Midbrain (tissue), 1 donor: ENCODE measurements around the gene CEP70.
"Not testable (repeated sequence)": the region's sequence is repeated elsewhere in the genome, so short reads cannot be mapped to it uniquely, and the experiment has no call there.

ENCODE experiments used
- DNase-seq: peaks from one replicate; lab custom pipeline; 2025; lab: John Stamatoyannopoulos, UW

CEP70 gene

DNA sequence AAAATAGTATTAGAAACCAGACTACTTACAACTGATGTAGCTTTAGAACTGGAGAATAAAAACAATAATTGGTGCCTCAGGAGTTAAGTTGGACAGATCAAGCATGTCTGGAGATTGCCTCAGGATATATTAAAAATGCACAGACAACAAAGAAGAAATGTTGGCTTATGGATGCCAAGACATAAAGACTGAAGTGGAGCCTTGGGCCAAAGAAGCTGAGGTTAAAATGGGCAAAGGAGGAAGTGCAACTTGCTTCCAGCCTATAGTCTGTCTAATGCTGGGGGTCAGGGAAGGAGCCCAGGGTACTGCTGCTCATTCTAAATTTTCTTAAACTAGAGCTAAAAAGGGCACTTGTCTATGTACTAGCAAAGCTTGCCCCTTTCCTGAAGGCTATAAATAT, 82.1 kb downstream of the CEP70 start:
- no peak for DNase-seq

DNA sequence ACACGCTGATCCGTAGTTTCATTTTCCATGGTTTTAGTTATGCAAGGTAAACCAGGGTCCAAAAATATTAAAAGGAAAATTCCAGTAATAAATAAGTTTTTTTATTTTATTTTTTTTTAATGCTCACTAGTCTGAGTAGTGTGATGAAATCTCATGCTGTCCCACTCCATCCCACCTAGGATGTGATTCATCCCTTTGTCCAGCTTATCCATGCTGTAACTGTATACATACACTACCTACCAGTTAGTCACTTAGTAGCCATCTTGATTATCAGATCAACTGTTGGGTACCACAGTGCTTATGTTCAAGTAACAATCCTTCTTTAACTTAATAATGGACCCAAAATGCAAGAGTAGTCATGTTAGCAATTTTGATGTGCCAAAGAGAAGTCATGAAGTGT, 84.5 kb downstream of the CEP70 start:
- no peak for DNase-seq

DNA sequence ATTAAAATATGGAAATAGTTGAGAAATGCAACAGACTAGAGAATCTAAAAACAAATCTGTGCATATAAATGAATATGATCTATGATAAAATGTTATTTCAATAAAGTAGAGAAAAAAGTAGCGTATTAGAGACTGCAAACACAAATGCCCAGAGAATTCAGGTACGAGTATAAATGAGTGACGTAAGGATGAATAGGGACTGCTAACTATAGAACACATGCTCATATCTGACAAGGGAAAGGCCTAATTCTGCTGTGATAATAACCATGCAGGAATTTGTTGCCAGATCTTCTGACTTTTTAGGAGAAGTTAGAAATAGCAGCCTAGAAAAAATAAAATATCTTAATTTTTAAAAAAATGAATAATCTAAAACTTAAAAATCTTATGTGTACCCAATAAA, 86.5 kb downstream of the CEP70 start:
- no peak for DNase-seq

DNA sequence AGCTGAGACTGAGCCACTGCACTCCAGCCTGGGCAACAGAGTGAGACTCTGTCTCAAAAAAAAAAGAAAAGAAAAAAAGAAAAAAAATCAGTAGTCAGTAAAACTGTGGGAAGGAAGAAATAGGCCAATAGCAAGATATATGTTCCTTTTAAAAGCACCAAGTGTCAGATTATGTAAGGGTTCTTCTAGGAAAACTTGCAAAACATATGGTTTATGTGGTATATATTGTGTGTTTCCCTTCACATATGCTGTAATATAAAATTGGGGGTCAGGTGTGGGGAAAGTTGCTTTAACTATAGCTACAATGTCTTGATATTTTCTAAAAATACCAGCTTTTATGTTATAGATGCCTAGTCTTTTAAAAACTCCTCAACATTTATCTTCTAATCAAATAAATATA, 95.1 kb downstream of the CEP70 start:
- DNase-seq, result no peak

DNA sequence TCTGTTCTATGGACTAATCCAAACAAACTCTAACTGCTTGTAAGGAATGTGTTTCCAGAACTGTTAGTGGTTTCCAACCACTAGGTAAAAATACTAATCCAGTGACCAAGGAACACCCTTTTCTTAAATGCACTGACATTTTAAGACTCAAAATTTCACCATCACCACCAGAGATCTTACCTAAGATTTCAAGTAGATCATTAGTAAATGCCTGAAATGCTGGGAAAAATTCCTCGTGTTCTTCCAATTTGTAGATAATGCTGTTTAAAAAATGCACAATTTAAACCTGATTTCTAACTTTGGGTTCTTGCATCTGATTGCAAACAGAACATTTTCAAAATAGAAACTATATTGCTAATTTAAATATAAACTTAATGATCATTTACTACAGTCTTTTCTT, 96.2 kb downstream of the CEP70 start:
- no peak for DNase-seq

DNA sequence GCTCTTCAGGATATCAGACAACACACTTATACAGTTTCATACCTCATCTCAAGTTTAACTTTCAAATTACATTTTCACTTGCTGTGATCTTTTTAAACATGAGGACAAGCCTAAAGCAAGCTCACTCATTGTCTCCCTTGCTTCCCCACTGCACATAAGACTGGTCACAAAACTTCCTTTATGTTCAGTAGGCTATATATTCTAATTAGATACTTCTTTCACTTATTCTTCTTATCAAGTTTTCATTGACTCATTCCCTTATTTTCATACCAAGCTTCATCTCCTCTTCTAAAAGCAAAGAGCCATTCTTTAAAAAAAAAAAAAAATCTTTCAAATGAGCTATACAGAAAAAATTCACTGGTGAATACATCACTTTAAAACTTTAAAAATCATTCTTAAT, 97.0 kb downstream of the CEP70 start:
- no peak for DNase-seq

DNA sequence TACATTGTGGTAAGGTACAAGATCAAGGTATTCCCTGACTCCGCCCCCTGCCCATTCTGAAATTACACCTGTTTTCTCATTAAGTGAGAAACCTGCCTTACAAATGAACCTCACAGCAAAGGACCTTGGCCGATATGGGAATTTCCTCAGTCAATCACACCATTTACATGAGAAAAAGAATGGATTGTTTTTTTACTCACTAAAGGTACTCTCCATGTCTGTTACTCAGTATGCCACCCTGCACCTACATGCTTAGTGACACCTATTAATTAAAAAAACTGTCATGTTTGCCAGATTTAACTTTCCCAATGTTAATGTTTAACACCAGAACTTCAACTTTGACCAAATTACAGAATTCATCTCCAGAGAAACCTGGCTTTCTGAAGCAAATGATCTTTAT, 97.6 kb downstream of the CEP70 start:
- no peak for DNase-seq

DNA sequence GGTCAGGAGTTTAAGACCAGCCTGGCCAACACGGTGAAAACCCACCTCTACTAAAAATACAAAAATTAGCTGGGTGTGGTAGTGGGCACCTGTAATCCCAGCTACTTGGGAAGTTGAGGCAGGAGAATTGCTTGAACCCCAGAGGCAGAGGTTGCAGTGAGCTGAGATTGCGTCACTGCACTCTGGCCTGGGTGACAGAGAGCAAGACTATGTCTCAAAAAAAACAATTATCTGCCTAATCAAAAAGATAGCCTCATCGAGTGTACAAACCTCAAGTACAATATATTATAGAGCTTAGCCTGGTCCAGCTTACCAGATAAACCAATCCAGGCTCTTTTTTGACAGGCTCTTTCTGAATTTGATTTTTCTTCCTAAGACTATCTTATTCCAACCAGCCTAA, 98.4 kb downstream of the CEP70 start:
- DNase-seq, result not testable (repeated sequence)

DNA sequence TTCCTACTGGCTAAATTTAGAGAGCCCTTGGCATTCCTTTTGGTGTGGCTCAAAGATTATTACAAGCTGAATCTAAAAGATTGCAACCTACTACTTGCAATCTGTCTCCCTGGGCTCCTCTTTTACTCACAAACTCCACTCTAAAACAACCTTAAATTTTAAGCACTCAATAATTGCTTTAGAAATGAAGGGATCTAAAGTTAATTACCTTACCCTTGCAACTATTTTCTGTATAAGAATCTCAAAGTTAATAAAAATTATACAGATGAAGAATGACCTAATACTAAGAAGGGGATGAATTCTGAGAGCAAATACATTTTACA, 99.5 kb downstream of the CEP70 start:
- no peak for DNase-seq

DNA sequence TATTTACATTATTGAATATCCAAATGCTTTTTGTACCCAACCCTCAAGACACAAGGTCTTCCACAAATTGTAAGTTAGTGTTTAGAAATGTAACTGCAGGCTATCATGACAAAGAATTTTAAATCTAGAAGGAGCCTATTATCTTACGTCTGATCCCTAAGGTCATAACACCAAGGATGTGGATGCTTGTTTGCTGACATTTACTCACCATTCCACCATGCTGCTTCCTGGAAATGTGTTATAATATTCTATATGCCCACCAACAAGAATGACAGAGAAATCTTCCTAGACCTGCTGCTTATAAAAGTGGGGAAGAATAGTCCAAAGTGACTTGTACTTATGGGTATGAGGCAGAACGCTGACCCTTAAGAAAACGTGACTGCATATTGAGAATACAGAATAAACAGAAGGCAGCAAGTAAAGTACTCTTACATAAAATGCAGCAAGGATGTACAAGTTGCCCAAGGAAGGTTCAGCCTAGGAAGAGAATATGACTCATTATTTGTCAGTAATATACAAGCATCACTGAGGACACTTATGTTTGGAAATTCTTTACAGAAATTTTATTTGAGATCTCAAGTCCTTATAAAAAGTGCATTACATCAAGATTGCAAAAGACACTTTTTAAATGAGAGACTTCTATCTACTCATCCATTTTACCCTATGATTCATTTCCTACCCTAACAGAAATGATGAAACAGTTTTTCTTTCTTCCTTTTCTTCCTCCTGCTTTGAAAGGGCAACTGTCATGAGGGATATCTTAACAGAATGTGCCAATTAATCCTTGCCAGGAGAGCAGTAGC, 100.1 kb downstream of the CEP70 start:
- no peak for DNase-seq

DNA sequence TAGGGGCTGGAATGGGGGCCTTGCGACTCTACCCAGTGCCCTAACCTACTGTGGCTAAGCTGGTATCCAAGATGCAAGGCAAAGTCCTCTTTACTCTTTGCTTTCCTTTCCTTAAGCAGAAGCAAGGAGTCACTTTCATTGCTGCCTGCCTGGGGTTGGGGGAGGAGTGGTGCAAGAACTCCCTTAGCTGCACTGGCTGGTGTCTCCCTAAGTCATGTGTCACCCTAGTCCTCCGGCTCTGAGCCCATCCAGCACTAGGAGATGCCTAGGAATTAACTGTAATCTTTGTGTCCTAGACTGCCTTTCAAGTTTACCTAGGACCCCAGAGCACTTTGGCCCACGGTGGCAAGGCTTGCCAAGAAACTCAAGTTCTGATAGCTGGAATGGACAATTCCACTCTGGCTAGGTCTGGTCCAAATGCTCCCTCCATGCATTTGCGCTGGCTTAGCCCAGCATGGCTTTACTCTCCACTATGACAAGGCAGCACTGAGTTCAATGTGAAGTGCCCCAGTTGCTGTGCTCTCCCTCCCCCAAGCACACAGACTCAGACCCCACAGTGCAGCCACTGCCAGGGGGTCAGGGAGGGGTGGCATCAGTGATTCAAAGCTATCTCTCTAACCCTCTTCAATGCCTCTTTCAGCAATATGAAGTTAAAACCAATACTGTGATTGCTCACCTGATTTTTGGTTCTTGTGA, 100.9 kb downstream of the CEP70 start:
- no peak for DNase-seq

DNA sequence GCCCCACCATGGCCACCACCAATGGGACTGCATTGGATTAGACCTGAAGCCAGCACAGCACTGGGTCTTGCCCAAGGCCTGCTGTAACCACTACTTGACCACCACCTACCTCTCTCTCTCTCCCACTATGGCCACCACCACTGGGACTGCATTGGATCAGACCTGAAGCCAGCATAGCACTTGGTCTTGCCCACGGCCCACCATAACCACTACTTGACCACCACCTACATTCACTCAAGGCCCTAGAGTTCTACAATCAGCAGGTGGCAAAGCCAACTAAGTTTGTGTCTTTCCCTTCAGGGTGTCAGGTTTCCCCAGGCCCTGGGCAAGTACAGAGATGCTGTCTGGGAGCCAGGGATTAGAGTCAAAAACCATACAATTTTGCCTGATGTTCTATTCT, 102.1 kb downstream of the CEP70 start:
- no peak for DNase-seq

DNA sequence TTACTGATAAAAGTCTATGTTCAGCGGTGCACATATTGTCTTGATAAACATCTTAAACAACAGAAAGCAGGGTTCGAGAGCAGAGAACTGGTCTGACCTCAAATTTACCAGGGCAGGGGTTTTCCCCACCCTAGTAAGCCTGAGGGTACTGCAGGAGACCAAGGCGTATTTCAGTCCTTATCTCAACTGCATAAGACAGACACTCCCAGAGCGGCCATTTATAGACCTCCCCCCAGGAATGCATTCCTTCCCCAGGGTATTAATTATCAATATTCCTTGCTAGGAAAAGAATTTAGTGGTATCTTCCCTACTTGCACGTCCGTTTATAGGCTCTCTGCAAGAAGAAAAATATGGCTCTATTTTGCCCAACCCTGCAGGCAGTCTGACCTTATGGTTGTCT, 107.5 kb downstream of the CEP70 start:
- DNase-seq, result not testable (repeated sequence)

DNA sequence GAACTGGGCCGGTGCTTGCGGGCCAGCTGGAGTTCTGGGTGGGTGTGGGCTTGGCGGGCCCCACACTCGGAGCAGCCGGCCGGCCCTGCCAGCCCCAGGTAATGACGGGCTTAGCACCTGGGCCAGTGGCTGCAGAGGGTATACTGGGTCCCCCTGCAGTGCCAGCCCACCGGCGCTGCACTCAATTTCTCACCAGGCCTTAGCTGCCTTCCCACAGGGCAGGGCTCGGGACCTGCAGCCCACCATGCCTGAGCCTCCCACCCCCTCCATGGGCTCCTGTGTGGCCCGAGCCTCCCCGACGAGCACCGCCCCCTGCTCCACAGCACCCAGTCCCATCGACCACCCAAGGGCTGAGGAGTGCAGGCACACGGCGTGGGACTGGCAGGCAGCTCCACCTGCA, 109.4 kb downstream of the CEP70 start:
- DNase-seq, result not testable (repeated sequence)

DNA sequence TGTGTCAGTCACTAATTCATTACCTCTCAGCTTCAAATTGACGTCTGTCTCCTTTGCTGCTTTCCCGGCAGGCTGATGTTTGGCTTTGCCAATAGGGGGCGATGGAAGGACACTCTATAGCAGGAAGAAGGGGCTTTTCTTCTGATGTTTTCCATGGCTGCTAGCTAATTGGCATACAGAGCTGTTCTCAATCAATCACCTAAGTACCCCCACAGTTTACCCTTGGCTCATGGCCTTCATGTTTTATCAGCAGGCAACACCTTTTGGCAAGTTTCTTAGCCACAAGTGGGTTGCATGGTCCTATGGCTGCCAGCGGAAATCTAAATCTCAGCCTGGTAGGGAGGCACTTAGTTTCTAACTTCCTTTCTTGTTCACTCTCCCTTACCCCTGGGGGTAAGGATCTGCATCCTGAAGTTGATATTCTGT, 114.6 kb downstream of the CEP70 start:
- DNase-seq, result no peak

DNA sequence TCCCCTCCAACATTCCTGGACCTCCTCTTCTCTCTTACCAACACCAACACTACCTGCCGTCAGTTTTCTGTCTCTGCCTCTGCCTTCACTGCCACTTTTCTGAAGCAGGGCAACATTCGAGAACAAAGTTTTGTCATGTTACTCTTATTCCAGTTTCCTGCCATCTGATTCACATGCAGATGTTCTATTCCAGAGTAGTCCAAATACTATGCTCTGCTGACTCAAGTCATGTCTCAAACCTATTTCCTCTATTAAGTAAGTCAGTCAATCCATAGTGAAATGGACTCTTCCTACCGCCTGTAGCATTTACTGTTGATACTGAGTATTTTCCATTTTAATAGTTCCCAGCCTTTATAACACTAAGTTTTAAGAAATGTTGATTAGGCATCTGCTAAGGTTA, 116.3 kb downstream of the CEP70 start:
- no peak for DNase-seq

DNA sequence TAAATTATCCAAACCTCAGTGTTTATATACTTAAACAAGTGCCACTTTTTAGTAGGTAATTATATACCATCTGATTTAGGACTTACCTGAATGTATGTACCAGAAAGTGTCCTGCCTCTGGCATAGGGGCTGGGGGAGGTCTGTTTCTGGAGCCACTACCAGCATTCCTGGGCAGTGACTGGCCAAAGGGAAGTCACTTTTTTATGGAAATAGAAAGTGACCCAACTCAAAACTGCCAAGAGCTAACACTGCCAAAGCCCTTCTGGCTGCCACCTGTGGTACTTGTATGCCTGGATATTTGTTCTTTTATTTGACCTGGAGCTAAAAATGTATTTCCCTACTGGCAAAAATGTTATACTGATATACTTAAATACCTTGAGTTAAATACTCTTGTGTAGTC, 116.9 kb downstream of the CEP70 start:
- DNase-seq, result no peak

DNA sequence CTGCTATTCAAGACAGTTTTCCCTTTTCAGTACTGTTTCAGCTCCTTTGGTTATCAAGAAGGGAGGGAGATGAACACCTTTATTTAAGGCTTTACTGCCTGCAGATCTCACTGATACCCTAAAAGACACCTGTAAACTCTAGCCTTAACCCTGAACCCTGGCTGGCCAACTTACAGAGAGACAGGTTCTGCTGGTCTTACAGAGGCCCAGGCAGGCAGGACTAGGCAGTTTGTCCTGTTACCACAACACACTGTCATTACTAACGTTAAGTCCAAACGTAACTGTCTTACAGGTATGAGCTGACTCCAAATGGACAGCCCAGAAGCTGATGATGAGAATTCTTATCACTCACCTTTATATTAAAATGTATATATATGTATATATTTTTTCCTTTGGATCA, 117.5 kb downstream of the CEP70 start:
- no peak for DNase-seq

DNA sequence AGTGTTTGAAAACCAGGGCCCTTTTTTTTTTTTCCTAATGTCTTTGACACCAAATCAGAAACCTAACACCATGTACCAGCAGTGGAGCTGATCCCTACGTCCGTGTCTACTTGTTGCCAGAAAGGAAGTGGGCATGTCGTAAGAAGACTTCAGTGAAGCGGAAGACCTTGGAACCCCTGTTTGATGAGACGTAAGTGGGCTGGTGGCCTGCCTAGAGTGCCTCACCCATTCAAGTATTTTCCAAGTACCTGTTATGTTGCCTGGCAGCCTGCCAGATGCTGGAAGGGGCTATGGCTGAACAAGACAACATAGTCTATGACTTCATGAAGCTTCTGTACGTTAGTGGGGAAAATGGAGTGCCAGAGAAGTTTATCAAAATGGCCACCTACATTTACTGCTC, 119.9 kb downstream of the CEP70 start:
- DNase-seq, result no peak

DNA sequence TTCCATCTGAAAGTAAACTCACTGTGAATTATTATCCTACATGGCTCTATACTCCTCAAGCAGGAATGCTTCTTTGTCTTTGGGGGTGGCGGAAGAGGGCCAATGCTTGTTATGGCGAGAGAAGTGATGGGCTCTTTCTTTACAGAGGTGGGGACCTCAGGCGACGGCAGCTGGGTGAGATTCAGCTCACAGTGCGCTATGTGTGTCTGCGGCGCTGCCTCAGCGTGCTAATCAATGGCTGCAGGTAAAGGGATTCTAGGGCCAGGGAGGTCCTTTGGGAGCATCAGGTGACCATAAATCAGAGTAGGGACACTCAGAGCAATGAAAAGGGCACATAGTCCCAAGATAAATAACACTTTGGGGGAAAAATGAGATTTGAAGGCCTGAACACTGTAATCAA, 120.7 kb downstream of the CEP70 start:
- DNase-seq, result no peak

DNA sequence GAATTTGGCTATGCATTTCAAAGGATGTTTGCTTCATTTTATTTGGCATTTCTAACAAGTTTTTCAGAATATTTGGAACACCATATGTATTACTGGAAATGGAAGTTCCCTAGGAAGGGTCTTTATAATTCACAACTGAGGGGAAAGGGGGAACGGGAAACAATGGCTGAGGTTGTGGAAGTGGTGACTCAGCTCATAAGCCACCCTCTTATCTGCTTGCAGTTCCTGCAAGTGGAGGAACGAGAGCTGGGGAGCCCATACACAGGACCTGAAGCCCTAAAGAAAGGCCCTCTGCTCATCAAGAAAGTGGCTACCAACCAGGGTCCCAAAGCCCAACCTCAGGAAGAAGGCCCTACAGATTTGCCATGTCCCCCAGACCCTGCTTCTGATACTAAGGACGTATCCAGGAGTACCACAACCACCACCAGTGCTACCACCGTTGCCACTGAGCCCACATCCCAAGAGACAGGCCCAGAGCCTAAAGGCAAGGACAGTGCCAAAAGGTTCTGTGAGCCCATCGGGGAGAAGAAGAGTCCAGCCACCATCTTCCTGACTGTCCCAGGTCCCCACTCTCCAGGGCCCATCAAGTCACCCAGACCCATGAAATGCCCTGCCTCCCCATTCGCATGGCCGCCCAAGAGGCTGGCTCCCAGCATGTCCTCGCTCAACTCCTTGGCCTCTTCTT, 121.8 kb downstream of the CEP70 start:
- DNase-seq, result no peak

DNA sequence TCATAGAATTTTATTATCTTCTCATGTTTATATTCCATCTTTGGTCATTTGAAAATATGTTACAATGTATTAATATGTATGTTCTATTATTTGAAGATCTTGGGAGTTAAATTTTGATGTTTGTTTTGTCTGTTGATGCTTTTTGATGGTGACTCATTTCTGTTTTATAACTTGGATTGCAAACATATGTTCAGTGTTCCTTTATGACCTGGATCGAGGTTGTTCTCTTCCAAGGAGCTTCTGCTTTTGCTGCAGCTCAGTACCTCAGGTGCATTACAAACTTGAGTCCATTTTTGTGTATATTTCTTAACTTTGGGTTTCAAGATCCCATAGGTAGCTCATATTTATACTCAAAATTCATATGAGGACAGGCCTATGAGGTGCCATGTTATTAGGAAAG, 122.6 kb downstream of the CEP70 start:
- DNase-seq, result no peak

DNA sequence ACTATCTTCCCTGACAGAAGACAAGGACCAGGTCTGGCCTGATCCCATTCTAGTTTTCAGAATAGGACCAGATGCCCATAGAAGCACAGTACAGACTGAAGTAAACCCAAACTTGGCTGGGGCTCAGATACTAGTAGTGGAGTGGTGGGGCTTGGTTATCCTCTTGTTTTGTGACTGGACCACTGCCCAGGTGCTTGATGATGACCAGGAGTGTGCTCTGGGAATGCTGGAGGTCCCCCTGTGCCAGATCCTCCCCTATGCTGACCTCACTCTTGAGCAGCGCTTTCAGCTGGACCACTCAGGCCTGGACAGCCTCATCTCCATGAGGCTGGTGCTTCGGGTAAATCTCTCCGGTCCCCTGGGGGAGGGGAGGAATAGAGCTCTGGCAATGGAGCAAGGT, 123.4 kb downstream of the CEP70 start:
- DNase-seq, result no peak
